IPS-18c (cell line): ENCODE measurements around the gene MOB4.
"Not testable (repeated sequence)": the region's sequence is repeated elsewhere in the genome, so short reads cannot be mapped to it uniquely, and the experiment has no call there.

ENCODE experiments used
- H3K4me3 ChIP-seq: 2 replicates; pipeline ENCODE4 v1.7.0; 2013; ENCODE audit warnings: low read depth, mild to moderate bottlenecking, low read length, moderate library complexity; ENCODE audit not compliant: insufficient read depth
- H3K9me3 ChIP-seq: one replicate; pipeline ENCODE4 v1.6.1; 2013; ENCODE audit warnings: mild to moderate bottlenecking, low read length, moderate library complexity; ENCODE audit not compliant: control insufficient read depth, insufficient read depth

Gene MOB4

DNA sequence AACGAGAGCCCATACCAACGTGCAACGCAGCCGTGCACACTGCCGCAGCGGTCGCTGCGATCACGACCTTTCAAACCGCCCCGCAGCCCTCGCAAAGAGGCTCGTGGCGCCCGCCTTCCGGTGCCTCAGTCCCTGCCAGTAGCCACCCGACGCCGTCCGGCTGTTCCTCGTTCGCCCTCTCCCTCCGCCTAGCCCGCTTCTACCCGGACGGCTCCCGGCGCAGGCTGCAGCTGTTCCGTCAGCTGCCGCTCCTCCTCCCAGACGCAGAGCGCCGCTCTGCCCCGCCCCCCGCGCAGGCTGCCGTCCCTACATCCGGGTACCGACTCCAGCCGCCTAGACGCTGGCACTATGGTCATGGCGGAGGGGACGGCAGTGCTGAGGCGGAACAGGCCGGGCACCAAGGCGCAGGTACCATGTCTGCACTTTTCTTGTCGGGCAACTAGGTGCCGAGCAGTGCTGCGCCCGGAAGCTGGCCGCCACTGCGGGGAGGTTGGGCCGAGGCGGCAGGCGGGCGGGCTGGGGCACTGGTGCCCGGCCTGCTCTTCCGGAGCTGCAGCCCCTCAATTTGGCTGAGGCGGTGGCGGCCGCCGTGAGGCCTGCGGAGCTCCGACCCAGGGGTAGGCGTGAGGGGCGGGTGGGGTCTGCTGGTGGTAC, at the start of gene MOB4:
Gene MOB4, plus strand, starts transcription at position 328 of the 654 bp plus-strand sequence. Its CDS starts 21 bp downstream, at position 349.
- peak within 1 kb of the TSS; percentile 95 for H3K4me3 ChIP-seq
- no peaks in the 10 kb centered on the region for H3K9me3 ChIP-seq

DNA sequence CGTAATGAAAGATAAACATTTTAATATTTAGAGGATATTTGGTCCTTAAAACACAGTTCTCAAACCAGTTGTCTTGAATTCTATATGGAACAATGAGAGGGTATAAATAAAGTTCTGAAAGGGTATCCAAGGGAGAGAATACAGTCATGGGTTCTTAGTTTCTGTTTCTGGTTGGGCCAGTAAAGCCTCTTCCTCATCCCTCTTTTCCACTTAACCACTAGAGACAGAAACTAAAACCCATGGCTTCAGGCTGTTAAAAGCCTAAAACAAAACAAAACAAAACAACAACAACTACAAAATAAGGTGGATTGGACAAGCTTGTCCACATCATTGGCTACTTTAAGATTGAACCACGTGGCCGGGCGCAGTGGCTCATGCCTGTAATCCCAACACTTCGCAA, 43.7 kb upstream of the MOB4 start:
- Histone ChIP-seq H3K9me3 (no peaks in the 10 kb centered on the region), H3K4me3 (no peak overlapping the region)

DNA sequence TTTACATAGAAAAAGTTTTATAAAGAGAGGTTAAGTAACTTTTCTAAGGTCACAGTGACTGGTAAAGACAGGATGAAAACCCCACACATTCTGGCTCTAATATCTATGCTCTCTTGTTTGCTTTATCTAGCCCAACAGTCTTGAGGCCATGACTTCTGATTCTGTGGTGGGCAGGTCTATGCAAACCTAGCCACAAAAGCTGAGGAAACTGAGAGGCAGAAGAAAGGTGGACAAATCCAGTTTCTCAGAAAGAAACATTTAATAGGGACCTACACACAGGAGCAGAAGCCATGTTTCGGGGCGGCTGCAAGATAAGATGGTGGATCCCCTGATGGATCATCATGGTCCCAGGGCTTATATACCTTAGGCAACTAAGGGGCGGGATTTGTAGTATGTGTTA, 38.1 kb upstream of the MOB4 start:
- H3K9me3 ChIP-seq = no peaks in the 10 kb centered on the region
- H3K4me3 ChIP-seq = no peak overlapping the region

DNA sequence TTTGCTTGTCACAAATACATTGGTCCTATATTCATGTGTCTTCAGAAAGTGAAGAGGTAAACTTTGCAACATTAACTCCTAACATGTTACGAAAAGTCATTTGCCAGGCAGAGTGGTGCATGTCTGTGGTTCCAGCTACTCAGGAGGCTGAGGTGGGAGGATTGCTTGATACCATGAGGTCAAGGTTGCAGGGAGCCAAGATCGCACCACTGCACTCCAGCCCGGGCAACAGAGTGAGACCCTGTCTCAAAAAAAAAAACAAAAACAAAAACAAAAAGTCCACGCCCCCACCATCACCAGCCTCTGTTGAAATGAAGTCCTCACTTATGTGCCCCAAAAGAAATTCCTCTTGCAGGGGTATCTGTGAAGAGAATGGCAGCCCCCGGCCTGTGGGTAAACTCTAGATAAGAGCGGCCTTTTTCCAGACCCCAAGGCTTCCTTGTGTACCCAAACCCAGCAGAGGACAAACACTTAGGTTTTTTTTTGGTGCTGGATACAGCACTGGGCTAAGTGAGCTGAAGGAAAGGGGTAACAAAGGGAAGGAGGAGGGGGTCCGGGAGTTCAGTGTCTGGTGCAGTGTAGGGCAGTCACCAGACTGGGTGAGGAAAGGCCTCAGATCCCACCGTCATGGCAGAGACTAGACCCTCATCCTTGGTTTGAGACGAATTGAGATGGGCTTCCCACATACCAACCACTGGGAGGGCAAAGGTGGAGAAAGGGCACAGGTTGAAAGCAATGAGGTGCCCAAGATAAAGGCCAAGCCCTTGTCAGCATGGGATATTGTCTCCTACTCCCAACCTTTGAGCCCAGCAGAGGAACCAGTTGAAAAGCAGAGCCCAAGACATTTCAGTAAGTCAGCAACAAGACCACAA, 35.5 kb upstream of the MOB4 start:
- Histone ChIP-seq H3K4me3 (no peak overlapping the region), H3K9me3 (no peaks in the 10 kb centered on the region)

DNA sequence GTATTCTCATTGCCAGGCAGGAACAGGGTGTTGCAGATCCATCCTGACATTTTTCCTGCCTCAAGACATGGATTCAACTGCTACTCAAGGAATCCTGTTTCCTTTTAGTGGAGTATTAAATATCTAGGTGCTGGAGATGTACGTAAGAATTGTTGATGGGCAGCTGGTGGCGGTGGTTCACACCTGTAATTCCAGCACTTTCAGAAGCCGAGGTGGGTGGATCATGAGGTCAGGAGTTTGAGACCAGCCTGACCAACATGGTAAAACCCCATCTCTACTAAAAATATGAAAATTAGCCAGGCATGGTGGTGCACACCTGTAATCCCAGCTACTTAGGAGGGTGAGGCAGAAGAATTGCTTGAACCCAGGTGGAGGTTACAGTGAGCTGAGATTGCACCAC, 31.6 kb upstream of the MOB4 start:
- not testable (repeated sequence) for H3K4me3 ChIP-seq, H3K9me3 ChIP-seq

DNA sequence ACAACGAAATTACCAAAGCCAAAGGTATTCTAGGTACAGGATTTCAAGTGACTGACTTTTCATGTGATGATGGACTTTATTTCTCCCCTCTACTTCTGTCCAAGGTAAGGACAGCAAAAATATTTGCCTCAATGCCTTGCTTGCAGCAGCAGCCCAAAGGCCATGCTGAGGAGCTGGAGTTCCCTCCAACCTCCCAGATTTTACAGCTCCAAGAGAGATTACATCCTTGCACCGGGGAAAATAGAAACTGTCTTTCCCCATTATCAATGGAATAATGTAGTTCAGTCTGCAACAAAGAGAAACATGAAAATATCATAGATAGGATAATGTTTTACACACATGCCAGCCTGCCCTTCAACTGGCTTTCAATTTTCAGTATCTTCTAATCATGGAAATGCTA, 29.7 kb upstream of the MOB4 start:
- no peak overlapping the region for H3K4me3 ChIP-seq
- H3K9me3 ChIP-seq = no peaks in the 10 kb centered on the region

DNA sequence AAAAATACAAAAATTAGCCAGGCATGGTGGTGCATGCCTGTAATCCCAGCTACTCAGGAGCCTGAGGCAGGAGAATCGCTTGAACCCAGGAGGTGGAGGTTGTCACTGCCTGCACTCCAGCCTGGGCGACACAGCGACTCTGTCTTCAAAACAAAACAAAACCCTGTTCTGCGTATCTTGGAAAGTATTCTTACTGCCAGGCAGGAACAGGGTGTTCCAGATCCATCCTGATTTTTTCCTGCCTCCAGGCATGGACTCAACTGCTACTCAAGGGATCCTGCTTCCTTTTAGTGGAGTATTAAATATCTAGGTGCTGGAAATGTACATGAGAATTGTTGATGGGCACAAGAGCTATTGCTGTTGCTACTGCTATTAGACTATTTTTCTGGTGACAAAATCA, 28.5 kb upstream of the MOB4 start:
- no peaks in the 10 kb centered on the region for H3K9me3 ChIP-seq
- no peak overlapping the region for H3K4me3 ChIP-seq

DNA sequence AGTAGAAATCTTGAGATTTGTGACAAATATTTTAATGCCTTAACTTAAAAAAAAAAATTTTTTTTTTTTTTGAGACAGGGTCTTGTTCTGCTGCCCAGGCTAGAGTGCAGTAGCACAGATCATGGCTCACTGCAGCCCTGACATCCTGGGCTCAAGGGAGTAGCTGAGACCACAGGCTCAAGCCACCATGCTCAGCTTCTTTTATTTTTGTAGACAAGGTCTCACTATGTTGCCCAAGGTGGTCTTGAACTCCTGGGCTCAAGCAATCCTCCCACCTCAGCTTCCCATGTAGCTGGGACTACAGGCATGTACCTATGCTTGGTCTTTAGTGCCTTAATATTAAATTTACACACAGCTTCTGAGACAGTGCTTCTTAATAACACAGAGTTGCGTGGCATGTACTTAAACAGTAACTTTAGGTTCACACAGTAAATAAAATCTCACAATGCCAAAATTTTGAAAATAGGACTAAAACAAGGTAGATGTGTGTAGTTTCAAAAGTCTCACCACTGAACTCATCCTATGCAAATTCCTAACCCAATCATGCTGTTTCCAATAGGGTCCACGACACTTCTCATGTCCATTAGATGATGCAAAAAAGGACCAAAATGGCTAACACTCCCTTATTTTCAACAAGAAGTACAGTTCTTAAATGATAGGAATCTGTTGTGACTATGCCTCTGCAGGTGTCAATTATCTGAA, 20.3 kb upstream of the MOB4 start:
- Histone ChIP-seq H3K4me3 (no peak overlapping the region), H3K9me3 (no peaks in the 10 kb centered on the region)

DNA sequence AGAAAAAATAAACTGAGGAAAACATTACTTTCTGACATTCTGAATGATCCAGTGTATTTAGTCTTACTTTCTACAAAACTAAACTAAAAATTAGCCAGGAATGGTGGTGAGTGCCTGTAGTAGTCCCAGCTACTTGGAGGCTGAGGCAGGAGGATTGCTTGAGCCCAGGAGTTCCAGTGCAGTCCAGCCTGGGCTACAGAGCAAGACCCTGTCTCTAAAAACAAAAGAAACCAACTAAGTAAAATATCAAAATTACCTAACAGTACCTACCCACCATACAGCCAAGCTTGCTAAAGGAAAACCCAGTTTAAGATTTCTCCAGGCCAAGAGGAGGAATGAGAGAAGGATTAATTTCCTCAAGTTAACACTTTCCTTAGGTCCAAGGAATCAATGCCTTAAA, 19.2 kb upstream of the MOB4 start:
- peak overlapping the region; percentile 2; the same call in 1 of the 2 replicates for H3K4me3 ChIP-seq
- no peaks in the 10 kb centered on the region for H3K9me3 ChIP-seq

DNA sequence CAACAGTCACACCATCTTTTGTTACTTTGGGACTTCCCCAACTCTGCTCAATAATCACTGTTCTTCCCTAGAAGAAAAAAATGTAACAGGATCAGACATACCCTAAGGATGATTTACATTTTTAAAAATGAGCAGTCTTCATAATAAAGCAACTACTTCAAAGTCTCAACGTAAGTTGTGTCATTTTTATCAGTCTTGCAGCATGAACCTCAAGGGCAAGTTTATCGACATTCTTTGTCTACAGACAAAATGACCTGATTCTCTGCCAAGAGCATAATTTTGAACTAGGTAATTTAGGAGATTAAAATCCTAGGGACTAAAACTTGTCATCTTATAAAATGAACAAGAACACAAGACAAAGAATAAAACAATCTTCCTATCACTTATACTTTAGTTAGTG, 18.5 kb upstream of the MOB4 start:
- no peaks in the 10 kb centered on the region for H3K9me3 ChIP-seq
- H3K4me3 ChIP-seq = peak overlapping the region; percentile 15; the same call in 1 of the 2 replicates

DNA sequence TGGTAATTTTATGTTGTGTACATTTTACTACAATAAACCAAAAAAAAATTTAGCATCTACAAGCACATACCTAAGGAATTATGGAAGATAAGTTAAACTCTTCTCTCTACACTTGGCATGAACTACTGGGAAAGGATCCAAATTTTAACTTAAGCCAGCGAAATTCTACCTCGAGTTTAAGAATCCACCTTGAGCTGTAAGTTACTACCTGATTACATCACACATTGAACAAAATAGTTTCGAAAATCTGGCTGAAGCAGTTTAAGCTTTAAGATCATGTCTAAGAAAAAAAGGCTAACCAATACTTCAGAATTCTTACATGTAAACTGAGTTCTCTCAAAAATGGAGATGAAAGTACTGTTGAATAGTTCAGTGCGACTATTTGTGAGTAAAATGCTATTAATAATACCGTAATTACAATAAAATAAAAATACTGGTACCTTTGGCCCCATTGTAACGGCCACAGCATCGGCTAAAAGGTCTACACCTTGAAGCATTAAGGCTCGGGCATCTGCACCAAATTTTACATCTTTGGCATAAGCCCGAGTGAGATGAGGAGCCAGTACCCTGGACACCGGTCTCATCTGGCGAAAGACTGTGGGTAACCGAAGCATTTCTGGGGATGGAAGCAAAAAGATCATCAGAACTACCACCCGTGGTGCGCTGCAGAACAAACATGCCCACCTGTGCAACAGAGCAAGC, 17.5 kb upstream of the MOB4 start:
- H3K9me3 ChIP-seq = no peaks in the 10 kb centered on the region
- peak overlapping the region; percentile 95 for H3K4me3 ChIP-seq

DNA sequence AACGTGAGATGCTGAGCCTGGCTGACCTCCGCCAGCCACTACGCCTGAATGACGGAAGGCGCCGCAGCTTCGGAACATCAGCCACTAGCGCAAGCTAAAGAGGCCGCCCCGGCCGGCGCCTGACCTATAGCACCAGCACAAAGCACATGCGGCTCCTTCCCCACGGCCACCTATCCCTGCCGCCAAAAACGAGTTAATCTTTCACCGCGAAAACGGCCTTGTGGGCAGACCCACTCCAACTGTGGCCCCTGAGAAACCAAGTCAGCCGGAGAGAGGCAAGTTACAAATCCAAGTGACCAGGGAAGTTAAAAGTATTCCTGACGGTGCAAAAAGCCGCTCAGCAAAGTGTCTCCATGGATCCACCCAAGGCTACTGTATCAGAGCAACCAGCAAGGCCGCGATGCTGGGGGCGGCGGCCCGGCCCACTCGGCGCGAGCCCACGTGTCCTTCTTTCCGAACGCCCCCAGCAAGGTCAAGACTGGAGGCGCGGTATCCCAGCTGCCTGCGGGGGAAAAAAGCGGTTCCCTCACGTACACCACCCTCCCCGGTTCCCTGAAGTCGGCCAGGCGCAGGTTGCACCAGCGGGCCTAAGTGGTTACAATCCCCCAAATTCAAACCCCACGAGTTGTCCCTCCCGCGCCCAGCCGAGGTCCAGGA, 16.8 kb upstream of the MOB4 start:
- Histone ChIP-seq H3K9me3 (no peaks in the 10 kb centered on the region), H3K4me3 (peak overlapping the region; percentile 95)

DNA sequence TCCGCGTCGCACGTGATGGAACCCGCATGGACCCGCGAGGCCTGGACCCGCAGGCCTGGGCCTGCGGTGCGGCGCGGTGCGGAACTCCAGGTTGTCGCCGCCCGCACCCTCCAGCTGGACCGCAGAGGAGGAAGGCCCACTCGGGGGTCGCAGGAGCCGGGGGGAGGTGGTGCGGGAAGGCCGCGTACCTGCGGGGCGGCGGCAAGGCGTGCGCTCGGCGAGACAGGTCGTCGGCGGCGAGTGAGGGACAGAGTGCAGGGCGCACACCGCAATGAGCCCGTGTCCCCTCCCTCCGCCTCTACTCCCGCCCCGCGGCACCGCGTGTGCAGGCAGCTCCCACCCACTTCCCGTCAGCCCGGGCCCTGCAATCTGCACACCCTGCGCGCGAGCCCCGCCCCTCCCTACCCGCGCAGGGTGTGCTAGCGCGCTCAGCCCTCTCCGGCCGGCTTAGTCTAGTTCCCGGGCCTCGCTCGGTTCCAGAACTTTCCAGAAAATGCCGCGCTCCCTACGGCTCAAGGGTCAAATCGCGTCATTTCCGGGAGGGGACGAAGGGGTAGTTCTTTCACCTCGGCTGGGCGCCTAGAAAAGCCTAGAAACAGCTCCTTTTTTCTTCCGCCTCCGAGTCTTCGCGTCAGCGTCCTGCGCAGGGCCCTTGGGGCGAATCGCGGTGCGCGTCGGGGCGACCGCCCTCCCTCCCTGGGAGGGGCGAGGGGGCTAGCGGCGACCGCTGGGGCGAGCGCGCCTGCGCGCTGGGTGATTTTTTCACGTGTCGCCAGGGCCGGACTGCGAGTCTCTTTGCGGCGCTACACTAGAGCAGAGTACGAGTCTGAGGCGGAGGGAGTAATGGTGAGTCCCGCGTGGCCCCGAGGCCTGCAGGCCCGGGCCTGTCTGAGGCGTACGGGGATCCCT, 16.0 kb upstream of the MOB4 start, which contains the start of the genes HSPD1 and HSPE1:
Gene HSPD1, minus strand, starts transcription at position 247 of the 909 bp plus-strand sequence. CDS start 992 bp downstream, outside the sequence.
Gene HSPE1, plus strand, starts transcription at position 786 of the 909 bp plus-strand sequence. Its CDS starts 58 bp downstream, at position 844.
- Histone ChIP-seq H3K9me3 (no peaks in the 10 kb centered on the region), H3K4me3 (peak within 1 kb of the TSS; percentile 95)

DNA sequence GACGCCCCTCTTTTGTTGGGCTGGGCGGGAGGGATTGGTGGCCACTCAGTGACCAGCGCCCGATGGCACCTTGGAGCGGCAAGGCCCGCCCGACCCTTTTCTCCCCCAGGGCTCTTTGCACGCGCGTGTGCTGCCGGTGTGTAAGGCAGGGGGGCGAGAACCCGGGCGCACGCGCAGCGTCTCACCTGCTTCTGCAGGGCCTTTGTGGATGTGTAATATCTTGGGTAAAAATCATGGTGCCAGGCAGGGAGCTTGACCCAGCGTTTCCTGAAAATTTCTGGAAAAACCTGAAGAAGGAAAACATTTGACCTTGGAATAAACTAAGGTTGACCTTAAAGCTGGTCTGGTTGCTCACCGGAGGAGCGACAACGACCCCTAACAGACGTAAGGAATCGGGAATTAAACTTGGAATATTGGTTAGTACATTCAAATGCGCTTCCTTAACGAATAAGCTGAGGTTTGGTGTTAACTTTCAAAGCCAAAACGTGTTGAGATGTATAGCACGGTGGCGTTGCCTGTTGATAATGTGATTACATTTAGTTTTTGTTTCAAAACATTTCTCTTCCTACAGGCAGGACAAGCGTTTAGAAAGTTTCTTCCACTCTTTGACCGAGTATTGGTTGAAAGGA, 15.2 kb upstream of the MOB4 start:
- H3K9me3 ChIP-seq = no peaks in the 10 kb centered on the region
- peak overlapping the region; percentile 95 for H3K4me3 ChIP-seq

DNA sequence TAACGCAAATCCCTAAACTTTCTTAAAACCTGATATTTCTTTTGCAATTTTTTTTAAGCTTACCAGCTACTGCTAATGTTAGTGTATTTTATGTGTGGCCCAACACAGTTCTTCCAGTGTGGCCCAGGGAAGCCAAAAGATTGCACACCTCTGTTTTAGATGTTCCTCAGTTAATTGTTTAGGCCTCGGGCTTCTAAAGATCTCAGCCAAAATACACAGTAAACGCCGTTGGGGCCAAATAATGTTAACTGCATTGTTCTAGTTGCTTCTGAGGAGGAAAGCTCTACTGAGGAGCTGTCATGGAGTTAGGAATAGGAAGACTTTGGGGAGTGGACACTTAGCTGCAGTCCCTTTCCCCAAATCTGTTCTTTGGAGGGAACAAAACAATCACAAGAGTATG, 13.7 kb upstream of the MOB4 start:
- H3K4me3 ChIP-seq = no peak overlapping the region
- H3K9me3 ChIP-seq = no peaks in the 10 kb centered on the region
